Caki2 (cell line): ENCODE results near the gene RRM2. TPM values are rescaled to one million over a fixed set of nuclear protein-coding genes. Genes with fewer than 3 reads are reported as not detected.
"Not testable (repeated sequence)": the region's sequence is repeated elsewhere in the genome, so short reads cannot be mapped to it uniquely, and the experiment has no call there.

ENCODE experiments used
- DNase-seq: peaks from one replicate; pipeline ENCODE4 v3.0.0-alpha.2; 2015; ENCODE audit warnings: low read depth
- in situ Hi-C: cut with HindIII; loops from 2 replicates; pipeline ENCODE4 v1.10.0; 2016; ENCODE audit warnings: low sequenced_read_pairs, low pct_unique_long_range_greater_than_20kb, mixed read lengths
- total RNA-seq: library from RNA; depleted of rRNA; stranded (reverse); fragments of >200 nt; shearing (Covaris generic); gene quantifications from 2 replicates; pipeline ENCODE4 v1.2.3, GENCODE V29; 2014; ENCODE audit warnings: low replicate concordance

The RRM2 gene
- total RNA-seq, 1 experiment from 2014 or later: 19.4 TPM

- in situ Hi-C loops: no loop called here
- no peak for DNase-seq
Observed at GRCh38 chr2:10086950-10087349, 35.6 kb upstream of the RRM2 start.

GRCh38 chr2:10087360-10087759 lies 35.2 kb upstream of the RRM2 start:
- in situ Hi-C loops: no loop called here
- no peak for DNase-seq

GRCh38 chr2:10089565-10090190 lies 32.9 kb upstream of the RRM2 start:
- DNase-seq: peak; percentile 31
- in situ Hi-C loops: no loop called here

- in situ Hi-C loops: no loop called here
- DNase-seq: no peak
Observed at GRCh38 chr2:10091182-10091888, 31.2 kb upstream of the RRM2 start.

- in situ Hi-C loops, DNase-seq: not testable (repeated sequence)
Observed at GRCh38 chr2:10091889-10092244, 30.7 kb upstream of the RRM2 start.

- DNase-seq: no peak
- in situ Hi-C loops: no loop called here
Observed at GRCh38 chr2:10094271-10094814, 28.2 kb upstream of the RRM2 start.

- in situ Hi-C loops: no loop called here
- no peak for DNase-seq
Observed at GRCh38 chr2:10095175-10095574, 27.4 kb upstream of the RRM2 start.

- no peak for DNase-seq
- in situ Hi-C loops: no loop called here
Observed at GRCh38 chr2:10096641-10097040, 25.9 kb upstream of the RRM2 start.

GRCh38 chr2:10097352-10098148 lies 25.0 kb upstream of the RRM2 start:
- in situ Hi-C loops: no loop called here
- peak; percentile 68 for DNase-seq

- in situ Hi-C loops: no loop called here
- DNase-seq: no peak
Observed at GRCh38 chr2:10101491-10101890, 21.0 kb upstream of the RRM2 start.

GRCh38 chr2:10103179-10103578 lies 19.4 kb upstream of the RRM2 start:
- no peak for DNase-seq
- in situ Hi-C loops: no loop called here

GRCh38 chr2:10104906-10105305 lies 17.6 kb upstream of the RRM2 start:
- in situ Hi-C loops, DNase-seq: not testable (repeated sequence)

- DNase-seq: no peak
- in situ Hi-C loops: no loop called here
Observed at GRCh38 chr2:10109311-10109710, 13.2 kb upstream of the RRM2 start.

- in situ Hi-C loops: no loop called here
- no peak for DNase-seq
Observed at GRCh38 chr2:10119027-10119325, 3.6 kb upstream of the RRM2 start.

- in situ Hi-C loops: loop anchor here (10.0 kb wide), 3 partner anchors 165 to 545 kb away; no protein-coding TSS in a partner anchor
- DNase-seq: no peak
Observed at GRCh38 chr2:10119601-10120157, 2.9 kb upstream of the RRM2 start.

- in situ Hi-C loops: loop anchor here (10.0 kb wide), 3 partner anchors 164 to 544 kb away; no protein-coding TSS in a partner anchor
- DNase-seq: peak; percentile 96
Observed at GRCh38 chr2:10120158-10120876, 2.2 kb upstream of the RRM2 start.

- DNase-seq: peak; percentile 88
Observed at GRCh38 chr2:10120877-10121574, 1.5 kb upstream of the RRM2 start.

More at GRCh38 chr2:10120877-10121574, 1.5 kb upstream of the RRM2 start:
- in situ Hi-C loops: loop anchor here (10.0 kb wide), 3 partner anchors 164 to 544 kb away; no protein-coding TSS in a partner anchor
